Psoas muscle (tissue), 8 donors: ENCODE results near the gene LRP1B. TPM values are rescaled to one million over a fixed set of nuclear protein-coding genes. Genes with fewer than 3 reads are reported as not detected.

Source experiments
- ATAC-seq, 4 donors: fragments of 200-7000 bp; cut with Tn5 transposase; one replicate each; pipeline ENCODE4 v1.9.1; 2020; ENCODE audit warnings: moderate library complexity in 3 of 4, mild to moderate bottlenecking in 2 of 4
- DNase-seq, 2 donors: peaks; one replicate each; pipeline ENCODE4 v3.0.0-alpha.2; 2020
- H3K27ac ChIP-seq: fragments of 200-600 bp; one replicate; pipeline ENCODE4 v1.8.0; 2022
- H3K27me3 ChIP-seq, 3 donors: fragments of 200-600 bp in 1 of 3; one replicate each; pipeline versions ENCODE4 v1.6.1 to v1.8.0; 2013 to 2022; ENCODE audit warnings: low read length in 2 of 3, mild to moderate bottlenecking in 2 of 3, moderate library complexity in 1 of 3; ENCODE audit not compliant: insufficient read depth in 3 of 3
- H3K36me3 ChIP-seq, 2 donors: fragments of 200-600 bp in 1 of 2; one replicate each; pipeline versions ENCODE4 v1.6.1 to v1.8.0; 2013 to 2022; ENCODE audit warnings: low read depth in 1 of 2, mild to moderate bottlenecking in 1 of 2, moderate library complexity in 1 of 2; ENCODE audit not compliant: insufficient read depth in 1 of 2
- H3K4me1 ChIP-seq: fragments of 200-600 bp; one replicate; pipeline ENCODE4 v1.8.0; 2022
- H3K4me3 ChIP-seq: fragments of 200-600 bp; one replicate; pipeline ENCODE4 v1.8.0; 2022; ENCODE audit warnings: mild to moderate bottlenecking
- H3K9me3 ChIP-seq: fragments of 200-600 bp; one replicate; pipeline ENCODE4 v1.8.0; 2022
- CTCF ChIP-seq: fragments of 200-600 bp; IDR thresholded peaks from one replicate; pipeline ENCODE4 v1.8.0; 2022; ENCODE audit warnings: antibody characterized with exemption
- WGBS, 3 donors: extraction: QIAGEN DNeasy Blood & Tissue Kit; methylation state at CpG; one replicate each; pipeline versions ENCODE4 v1.1.6 to v1.1.7; 2013; 5-methylcytosine and 5-hydroxymethylcytosine counted together
- intact Hi-C, 2 donors: fragments of 100-400 bp; cut with DNase I; formaldehyde crosslinking; loops; one replicate each; pipeline versions ENCODE4 v1.11.0 to v1.14.2; 2022
- polyA plus RNA-seq, 3 donors: library from polyadenylated mRNA; stranded (reverse); fragments of 200-250 nt; gene quantifications; one replicate each; pipeline ENCODE4 v1.2.3, GENCODE V29; 2013
- total RNA-seq, 4 donors: library from RNA; stranded (reverse); fragmentation: NEBNext Ultra II Directional in 2 of 4; extraction: Animal tissue kit (Norgen Biotek cat#: 25700) in 2 of 4; gene quantifications; one replicate each; pipeline versions ENCODE4 v1.2.1 to v1.2.4, GENCODE V29; 2021 to 2023
- donor health status: healthy with polysubstance abuse.
- donor health status: DM: no; HTN: no; CAD: no; lungs with moderate emphysema.
- donor health status: Bipolar disorder and iron deficiency.
- donor health status: healthy.
- donor health status: DM: yes; HTN: yes; CAD: no.
- donor health status: DM: no; HTN: no; CAD: no.
- donor health status: DM: no; HTN: no; CAD: no.
- donor health status: DM: yes; HTN: yes; CAD: no.

The LRP1B gene
- total and polyA plus RNA-seq, 7 donors: 0.33 to 3.3 (median 0.95) TPM

- ATAC-seq: no peak
- intact Hi-C loops: no loop called here
- Histone ChIP-seq H3K4me3 (no peak overlapping the region), H3K27me3 (no peaks in the 10 kb centered on the region), H3K4me1 (no peaks in the 10 kb centered on the region), H3K27ac (no peak overlapping the region), H3K36me3 (no peaks in the 10 kb centered on the region), H3K9me3 (no peaks in the 10 kb centered on the region)
- DNase-seq: no peak
- no peak for TF ChIP-seq CTCF
Measured at GRCh38 chr2:141075753-141076152, 1055.1 kb downstream of the LRP1B start.

DNA sequence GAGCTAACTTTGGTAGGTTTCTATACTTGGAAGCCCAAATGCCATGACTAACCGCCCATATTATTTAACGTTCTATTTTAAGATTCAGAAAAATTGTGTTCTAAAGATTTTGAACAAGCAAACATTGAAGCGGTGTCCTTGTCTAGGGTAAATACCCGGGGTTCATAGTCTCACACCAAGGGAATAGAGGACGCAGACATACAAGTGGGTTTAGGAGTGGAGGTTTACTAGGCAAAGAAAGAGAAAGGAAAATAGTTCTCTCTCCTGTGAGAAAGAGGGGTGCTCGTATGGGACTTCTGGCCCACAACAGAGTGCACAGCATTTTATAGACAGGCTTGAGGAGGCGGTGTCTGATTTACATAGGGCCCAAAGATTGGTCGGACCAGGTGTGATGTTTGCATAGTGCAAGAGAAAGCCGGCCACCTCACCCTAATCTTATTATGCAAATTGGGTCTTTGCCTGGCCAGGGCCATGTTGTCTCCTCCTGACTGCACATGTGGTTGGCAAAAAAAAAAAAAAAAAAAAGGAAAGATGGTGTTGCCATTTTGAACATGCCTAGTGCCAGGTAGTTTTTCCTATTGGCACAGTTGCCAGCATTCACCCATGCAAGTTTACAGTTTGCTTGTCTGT, 1062.6 kb downstream of the LRP1B start:
- Histone ChIP-seq H3K4me3 (no peak overlapping the region), H3K27ac (no peak overlapping the region), H3K36me3 (no peaks in the 10 kb centered on the region), H3K27me3 (no peaks in the 10 kb centered on the region), H3K4me1 (no peaks in the 10 kb centered on the region), H3K9me3 (no peaks in the 10 kb centered on the region)
- DNase-seq (peak in 1 of 2 donors; percentile 26), ATAC-seq (no peak)
- intact Hi-C loops: no loop called here
- WGBS, 3 donors: 90 to 92% (median 91%) methylated on average over 9 of the region's 9 CpGs
- TF ChIP-seq CTCF: no peak

DNA sequence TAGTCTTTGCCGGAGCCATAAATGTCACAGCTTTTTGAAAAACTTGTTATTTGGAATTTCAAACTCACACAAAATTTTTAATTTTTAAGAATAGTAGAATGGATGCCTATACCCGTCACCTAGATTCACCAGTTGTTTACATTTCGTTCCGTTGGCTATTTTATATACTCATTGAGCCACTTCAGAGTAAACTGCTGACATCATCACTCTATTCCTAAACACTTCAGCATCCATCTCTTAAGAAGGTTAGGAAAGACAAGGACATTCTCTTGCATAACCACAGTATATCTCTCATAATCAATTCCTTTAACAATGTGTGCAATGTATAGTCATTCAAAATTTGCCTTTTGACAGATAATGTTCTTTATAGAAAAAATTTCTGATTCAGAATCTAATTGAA, 1065.8 kb downstream of the LRP1B start:
- no peaks in the 10 kb centered on the region for H3K36me3 ChIP-seq
- DNase-seq: no peak
- intact Hi-C loops: no loop called here

DNA sequence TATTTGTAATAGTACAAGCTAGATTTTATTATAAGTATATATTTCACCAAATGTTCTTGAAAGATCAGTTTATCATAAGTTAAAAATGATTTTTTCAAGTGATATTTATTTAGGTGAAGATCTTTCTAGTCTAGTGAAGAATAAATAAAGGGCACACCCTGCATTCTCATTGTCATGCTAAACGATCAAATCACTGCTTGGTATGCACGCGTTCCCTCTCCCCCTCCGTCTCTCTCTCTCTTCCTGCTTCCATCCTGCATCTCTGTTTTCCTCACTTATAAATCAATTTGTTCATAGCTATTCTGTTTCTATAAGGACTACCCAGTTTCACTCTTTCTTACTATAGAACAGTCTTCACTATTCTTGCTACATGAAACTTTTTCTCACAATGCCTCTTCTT, 1067.4 kb downstream of the LRP1B start:
- WGBS, 3 donors: 68 to 80% (median 69%) methylated on average over 4 of the region's 4 CpGs
- Histone ChIP-seq H3K4me3 (no peak overlapping the region), H3K9me3 (no peaks in the 10 kb centered on the region), H3K4me1 (no peaks in the 10 kb centered on the region), H3K27me3 (no peaks in the 10 kb centered on the region), H3K27ac (no peak overlapping the region), H3K36me3 (no peaks in the 10 kb centered on the region)
- ATAC-seq (no peak), DNase-seq (no peak)
- no peak for TF ChIP-seq CTCF
- intact Hi-C loops: no loop called here

More for the DNA sequence above, 1065.8 kb downstream of the LRP1B start:
- Histone ChIP-seq H3K27me3 (no peaks in the 10 kb centered on the region), H3K4me3 (no peak overlapping the region), H3K4me1 (no peaks in the 10 kb centered on the region), H3K9me3 (no peaks in the 10 kb centered on the region), H3K27ac (no peak overlapping the region)
- no peak for ATAC-seq
- WGBS, 3 donors: 57 to 78% (median 66%) methylated on average over 4 of the region's 4 CpGs
- no peak for TF ChIP-seq CTCF

DNA sequence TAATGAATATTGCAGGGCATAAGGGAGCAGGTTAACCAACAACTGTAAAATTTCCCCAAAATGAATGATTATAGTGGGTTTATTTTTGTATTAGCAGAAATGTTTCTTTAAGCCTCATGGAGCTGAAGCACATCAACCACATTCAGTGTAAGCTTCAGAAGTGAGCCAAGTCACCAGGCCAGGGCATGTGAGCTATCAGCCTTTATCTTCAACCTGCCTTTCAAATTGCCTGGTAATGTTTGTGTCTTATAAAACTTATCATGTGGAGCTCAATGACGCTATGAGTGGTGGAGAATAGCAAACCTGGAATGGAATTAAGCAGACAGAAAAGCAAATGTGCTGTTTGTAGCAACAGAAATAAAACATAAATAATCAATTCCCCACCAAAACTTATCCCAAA, 1068.4 kb downstream of the LRP1B start:
- H3K27ac ChIP-seq: no peak overlapping the region
- TF ChIP-seq CTCF: no peak
- intact Hi-C loops: no loop called here
- no peaks in the 10 kb centered on the region for H3K9me3 ChIP-seq
- no peak overlapping the region for H3K4me3 ChIP-seq
- ATAC-seq: no peak
- no peaks in the 10 kb centered on the region for H3K4me1 ChIP-seq
- WGBS, 3 donors: 38 to 63% (median 41%) methylated on average over 1 of the region's 1 CpG
- DNase-seq: no peak
- no peaks in the 10 kb centered on the region for H3K27me3 ChIP-seq
- no peaks in the 10 kb centered on the region for H3K36me3 ChIP-seq
